ENCODE measurements around the gene TRAK2.

Gene TRAK2

GRCh38 chr2:201353116-201353515, 98.1 kb downstream of the TRAK2 start:
- Histone ChIP-seq H3K79me2 (ENCODE audit: control insufficient read depth, insufficient read depth, low read length) (no peaks in the 10 kb centered on the region), H2BK15ac (replicated peaks; ENCODE audit: low read depth) (no peak overlapping the region), H3K27ac (ENCODE audit: low read depth, low read length) (no peak overlapping the region), H3K4ac (ENCODE audit: low read depth, low read length) (no peak overlapping the region), H4K5ac (ENCODE audit: low read length) (no peak overlapping the region), H2AK5ac (ENCODE audit: low read length) (no peak overlapping the region), H3K18ac (ENCODE audit: low read length) (no peak overlapping the region), H3K36me3 (ENCODE audit: control insufficient read depth, insufficient read depth, low read length) (no peaks in the 10 kb centered on the region), H3K79me1 (ENCODE audit: low read length) (no peaks in the 10 kb centered on the region), H3K4me3 (ENCODE audit: low read length) (no peak overlapping the region), H3K9ac (ENCODE audit: low read length) (no peak overlapping the region), H2BK5ac (ENCODE audit: low read length) (no peak overlapping the region), H2BK120ac (ENCODE audit: low read depth, low read length) (no peak overlapping the region), H3K56ac (ENCODE audit: low read length) (no peak overlapping the region), H3K27me3 (ENCODE audit: insufficient read depth, low read length, poor library complexity) (no peaks in the 10 kb centered on the region), H4K8ac (ENCODE audit: low read depth, low read length) (no peak overlapping the region), H3K4me2 (ENCODE audit: low read length) (no peak overlapping the region), H3K4me1 (ENCODE audit: control insufficient read depth, low read depth, low read length) (no peaks in the 10 kb centered on the region), H3K23ac (ENCODE audit: low read length) (no peak overlapping the region)
- no peak for DNase-seq
- WGBS (ENCODE audit: extremely low coverage, insufficient coverage, low lambda C conversion rate), result no CpG with 5 or more reads among the region's 1 CpG

DNA sequence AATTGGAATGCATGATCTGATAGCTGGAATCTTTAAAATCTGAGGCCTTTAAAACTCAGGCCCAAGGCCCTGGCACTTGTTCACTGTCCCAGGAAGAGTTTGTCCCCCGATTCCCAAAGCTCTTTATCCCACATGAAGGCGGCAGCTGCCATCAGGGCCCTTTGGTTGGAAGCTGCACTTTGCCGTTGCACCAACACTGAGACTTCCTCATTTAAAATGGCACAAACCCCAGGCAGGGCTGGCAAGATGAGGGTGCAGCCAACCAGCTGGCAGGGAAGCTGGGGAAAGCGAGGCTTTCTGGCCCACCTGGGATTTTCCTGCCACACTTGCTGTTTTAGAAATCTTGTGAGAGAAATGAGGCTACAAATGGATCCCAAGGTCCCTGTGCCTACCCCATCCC, 100.4 kb downstream of the TRAK2 start:
- Histone ChIP-seq H3K27me3 (ENCODE audit: insufficient read depth, low read length, poor library complexity) (no peaks in the 10 kb centered on the region), H3K36me3 (ENCODE audit: control insufficient read depth, insufficient read depth, low read length) (no peaks in the 10 kb centered on the region), H2BK5ac (ENCODE audit: low read length) (no peak overlapping the region), H3K18ac (ENCODE audit: low read length) (no peak overlapping the region), H3K4me3 (ENCODE audit: low read length) (no peak overlapping the region), H3K79me1 (ENCODE audit: low read length) (no peaks in the 10 kb centered on the region), H3K79me2 (ENCODE audit: control insufficient read depth, insufficient read depth, low read length) (no peaks in the 10 kb centered on the region), H3K27ac (ENCODE audit: low read depth, low read length) (no peak overlapping the region), H4K5ac (ENCODE audit: low read length) (no peak overlapping the region), H3K4me2 (ENCODE audit: low read length) (no peak overlapping the region), H3K23ac (ENCODE audit: low read length) (no peak overlapping the region), H2BK120ac (ENCODE audit: low read depth, low read length) (no peak overlapping the region), H2BK15ac (replicated peaks; ENCODE audit: low read depth) (no peak overlapping the region), H3K9ac (ENCODE audit: low read length) (no peak overlapping the region), H3K4ac (ENCODE audit: low read depth, low read length) (no peak overlapping the region), H3K4me1 (ENCODE audit: control insufficient read depth, low read depth, low read length) (no peaks in the 10 kb centered on the region), H3K56ac (ENCODE audit: low read length) (no peak overlapping the region), H2AK5ac (ENCODE audit: low read length) (no peak overlapping the region), H4K8ac (ENCODE audit: low read depth, low read length) (no peak overlapping the region)
- no CpG with 5 or more reads among the region's 4 CpGs for WGBS (ENCODE audit: extremely low coverage, insufficient coverage, low lambda C conversion rate)
- no peak for DNase-seq

- Histone ChIP-seq H3K9ac (ENCODE audit: low read length) (no peak overlapping the region), H4K8ac (ENCODE audit: low read depth, low read length) (no peak overlapping the region), H3K79me1 (ENCODE audit: low read length) (no peaks in the 10 kb centered on the region), H2BK5ac (ENCODE audit: low read length) (no peak overlapping the region), H3K4me1 (ENCODE audit: control insufficient read depth, low read depth, low read length) (no peaks in the 10 kb centered on the region), H3K23ac (ENCODE audit: low read length) (no peak overlapping the region), H2AK5ac (ENCODE audit: low read length) (no peak overlapping the region), H2BK15ac (replicated peaks; ENCODE audit: low read depth) (no peak overlapping the region), H2BK120ac (ENCODE audit: low read depth, low read length) (no peak overlapping the region), H3K4me2 (ENCODE audit: low read length) (no peak overlapping the region), H3K4me3 (ENCODE audit: low read length) (no peak overlapping the region), H3K4ac (ENCODE audit: low read depth, low read length) (no peak overlapping the region), H3K79me2 (ENCODE audit: control insufficient read depth, insufficient read depth, low read length) (no peaks in the 10 kb centered on the region), H3K18ac (ENCODE audit: low read length) (no peak overlapping the region), H3K27me3 (ENCODE audit: insufficient read depth, low read length, poor library complexity) (no peaks in the 10 kb centered on the region), H3K27ac (ENCODE audit: low read depth, low read length) (no peak overlapping the region), H3K56ac (ENCODE audit: low read length) (no peak overlapping the region), H4K5ac (ENCODE audit: low read length) (no peak overlapping the region), H3K36me3 (ENCODE audit: control insufficient read depth, insufficient read depth, low read length) (no peaks in the 10 kb centered on the region)
- DNase-seq, result peak; percentile 35
- no CpG with 5 or more reads among the region's 4 CpGs for WGBS (ENCODE audit: extremely low coverage, insufficient coverage, low lambda C conversion rate)
Measured at GRCh38 chr2:201349601-201350000, 101.7 kb downstream of the TRAK2 start.

DNA sequence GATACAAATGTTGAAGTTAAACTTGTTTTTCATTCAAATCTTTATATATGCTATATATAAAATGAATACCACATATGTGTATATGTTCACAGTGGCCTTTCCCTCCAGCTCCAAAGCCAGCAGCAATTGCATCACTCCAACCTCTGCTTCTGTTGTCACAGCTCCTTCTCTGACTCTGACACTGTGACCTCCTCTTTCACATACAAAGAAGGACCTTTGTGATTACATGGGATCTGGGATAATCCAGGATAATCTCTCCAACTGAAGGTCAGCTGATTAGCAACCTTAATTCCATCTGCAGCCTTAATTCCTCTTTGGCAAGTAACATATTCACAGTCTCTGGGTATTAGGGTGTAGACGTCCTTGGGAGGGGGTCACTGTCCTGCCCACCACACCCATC, 102.5 kb downstream of the TRAK2 start:
- Histone ChIP-seq H3K56ac (ENCODE audit: low read length) (no peak overlapping the region), H3K27me3 (ENCODE audit: insufficient read depth, low read length, poor library complexity) (no peaks in the 10 kb centered on the region), H3K4me1 (ENCODE audit: control insufficient read depth, low read depth, low read length) (no peaks in the 10 kb centered on the region), H2BK5ac (ENCODE audit: low read length) (no peak overlapping the region), H3K4ac (ENCODE audit: low read depth, low read length) (no peak overlapping the region), H3K36me3 (ENCODE audit: control insufficient read depth, insufficient read depth, low read length) (no peaks in the 10 kb centered on the region), H3K9ac (ENCODE audit: low read length) (no peak overlapping the region), H3K4me2 (ENCODE audit: low read length) (no peak overlapping the region), H3K23ac (ENCODE audit: low read length) (no peak overlapping the region), H3K79me1 (ENCODE audit: low read length) (no peaks in the 10 kb centered on the region), H3K79me2 (ENCODE audit: control insufficient read depth, insufficient read depth, low read length) (no peaks in the 10 kb centered on the region), H3K4me3 (ENCODE audit: low read length) (no peak overlapping the region), H3K18ac (ENCODE audit: low read length) (no peak overlapping the region), H3K27ac (ENCODE audit: low read depth, low read length) (no peak overlapping the region), H4K5ac (ENCODE audit: low read length) (no peak overlapping the region), H2BK15ac (replicated peaks; ENCODE audit: low read depth) (no peak overlapping the region), H4K8ac (ENCODE audit: low read depth, low read length) (no peak overlapping the region), H2AK5ac (ENCODE audit: low read length) (no peak overlapping the region), H2BK120ac (ENCODE audit: low read depth, low read length) (no peak overlapping the region)
- WGBS (ENCODE audit: extremely low coverage, insufficient coverage, low lambda C conversion rate), result no CpG with 5 or more reads among the region's 1 CpG
- DNase-seq, result no peak

DNA sequence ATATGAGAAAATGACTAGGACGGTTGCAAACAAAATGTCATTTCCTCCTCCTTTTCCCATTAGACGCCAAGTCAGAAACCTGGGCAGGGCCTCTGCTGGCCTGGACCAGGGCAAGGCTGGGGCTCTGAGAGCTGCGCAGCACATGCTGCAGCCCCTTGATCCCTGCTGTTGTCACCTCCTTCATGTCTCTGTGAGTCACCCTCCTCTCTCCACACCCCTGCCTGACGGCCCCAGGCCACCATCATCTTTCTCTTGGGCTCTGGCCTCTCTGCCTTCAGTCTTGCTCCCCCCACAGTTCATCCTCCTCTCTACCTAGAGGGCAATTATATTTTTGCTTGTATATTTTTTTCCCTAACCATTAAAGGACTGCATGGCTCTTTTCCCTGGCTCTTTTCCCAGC, 104.1 kb downstream of the TRAK2 start:
- Histone ChIP-seq H2AK5ac (ENCODE audit: low read length) (no peak overlapping the region), H3K36me3 (ENCODE audit: control insufficient read depth, insufficient read depth, low read length) (no peaks in the 10 kb centered on the region), H3K56ac (ENCODE audit: low read length) (no peak overlapping the region), H3K4ac (ENCODE audit: low read depth, low read length) (no peak overlapping the region), H3K4me1 (ENCODE audit: control insufficient read depth, low read depth, low read length) (no peaks in the 10 kb centered on the region), H2BK15ac (replicated peaks; ENCODE audit: low read depth) (no peak overlapping the region), H2BK5ac (ENCODE audit: low read length) (no peak overlapping the region), H3K4me2 (ENCODE audit: low read length) (no peak overlapping the region), H3K18ac (ENCODE audit: low read length) (no peak overlapping the region), H4K5ac (ENCODE audit: low read length) (no peak overlapping the region), H3K9ac (ENCODE audit: low read length) (no peak overlapping the region), H3K27me3 (ENCODE audit: insufficient read depth, low read length, poor library complexity) (no peaks in the 10 kb centered on the region), H3K27ac (ENCODE audit: low read depth, low read length) (no peak overlapping the region), H3K23ac (ENCODE audit: low read length) (no peak overlapping the region), H3K79me1 (ENCODE audit: low read length) (no peaks in the 10 kb centered on the region), H4K8ac (ENCODE audit: low read depth, low read length) (no peak overlapping the region), H3K79me2 (ENCODE audit: control insufficient read depth, insufficient read depth, low read length) (no peaks in the 10 kb centered on the region), H2BK120ac (ENCODE audit: low read depth, low read length) (no peak overlapping the region), H3K4me3 (ENCODE audit: low read length) (no peak overlapping the region)
- peak; percentile 54 for DNase-seq
- WGBS (ENCODE audit: extremely low coverage, insufficient coverage, low lambda C conversion rate), result no CpG with 5 or more reads among the region's 4 CpGs

DNA sequence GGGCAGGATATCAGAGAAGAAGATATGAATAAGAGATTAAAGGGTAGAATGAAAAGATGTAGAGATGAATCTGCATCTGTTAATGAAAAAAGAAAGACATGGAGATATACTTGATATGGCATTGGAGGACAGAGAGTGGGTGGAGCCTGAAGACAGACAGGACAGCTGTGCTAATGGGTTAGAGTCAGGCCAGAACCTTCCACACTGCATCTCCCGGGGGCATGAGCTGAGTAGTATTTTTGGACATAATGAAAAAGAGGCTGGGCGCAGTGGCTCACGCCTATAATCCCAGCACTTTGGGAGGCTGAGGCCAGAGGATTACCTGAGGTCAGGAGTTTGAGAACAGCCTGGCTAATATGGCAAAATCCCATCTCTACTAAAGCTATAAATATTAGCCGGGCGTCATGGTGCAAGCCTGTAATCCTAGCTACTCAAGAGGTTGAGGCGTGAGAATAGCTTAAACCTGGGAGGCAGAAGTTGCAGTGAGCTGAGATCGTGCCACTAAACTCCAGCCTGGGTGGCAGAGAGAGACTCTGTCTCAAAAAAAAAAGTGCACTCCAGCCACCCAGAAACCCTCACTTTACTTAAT, 105.5 kb downstream of the TRAK2 start:
- Histone ChIP-seq H3K9ac (ENCODE audit: low read length) (no peak overlapping the region), H3K79me2 (ENCODE audit: control insufficient read depth, insufficient read depth, low read length) (no peaks in the 10 kb centered on the region), H3K23ac (ENCODE audit: low read length) (no peak overlapping the region), H2BK5ac (ENCODE audit: low read length) (no peak overlapping the region), H2BK120ac (ENCODE audit: low read depth, low read length) (no peak overlapping the region), H4K5ac (ENCODE audit: low read length) (no peak overlapping the region), H3K4me3 (ENCODE audit: low read length) (no peak overlapping the region), H3K18ac (ENCODE audit: low read length) (no peak overlapping the region), H3K56ac (ENCODE audit: low read length) (no peak overlapping the region), H3K4ac (ENCODE audit: low read depth, low read length) (no peak overlapping the region), H3K4me2 (ENCODE audit: low read length) (no peak overlapping the region), H3K79me1 (ENCODE audit: low read length) (no peaks in the 10 kb centered on the region), H3K27ac (ENCODE audit: low read depth, low read length) (no peak overlapping the region), H3K27me3 (ENCODE audit: insufficient read depth, low read length, poor library complexity) (no peaks in the 10 kb centered on the region), H4K8ac (ENCODE audit: low read depth, low read length) (no peak overlapping the region), H3K36me3 (ENCODE audit: control insufficient read depth, insufficient read depth, low read length) (no peaks in the 10 kb centered on the region), H2BK15ac (replicated peaks; ENCODE audit: low read depth) (no peak overlapping the region), H2AK5ac (ENCODE audit: low read length) (no peak overlapping the region), H3K4me1 (ENCODE audit: control insufficient read depth, low read depth, low read length) (no peaks in the 10 kb centered on the region)
- no CpG with 5 or more reads among the region's 7 CpGs for WGBS (ENCODE audit: extremely low coverage, insufficient coverage, low lambda C conversion rate)
- DNase-seq, result no peak
